HEK293 (cell line): Measurements from ENCODE around the gene WAPL.

Source experiments
- MYNN ChIP-seq: fragments of 450-650 bp; formaldehyde crosslinking; IDR thresholded peaks from 2 replicates; pipeline ENCODE4 v1.5.1; 2016; ENCODE audit warnings: missing biosample characterization, missing genetic modification characterization, borderline replicate concordance
- ZBTB8A ChIP-seq: fragments of 450-650 bp; formaldehyde crosslinking; IDR thresholded peaks from 2 replicates; pipeline ENCODE4 v1.5.1; 2016; ENCODE audit warnings: missing biosample characterization, missing genetic modification characterization
- ZFP37 ChIP-seq: fragments of 450-650 bp; formaldehyde crosslinking; IDR thresholded peaks from 2 replicates; pipeline ENCODE4 v1.5.1; 2016; ENCODE audit warnings: missing biosample characterization, missing genetic modification characterization
- ZNF140 ChIP-seq: fragments of 450-650 bp; formaldehyde crosslinking; IDR thresholded peaks from 2 replicates; pipeline ENCODE4 v1.5.1; 2016; ENCODE audit warnings: missing biosample characterization, missing genetic modification characterization
- ZNF175 ChIP-seq: fragments of 450-650 bp; formaldehyde crosslinking; IDR thresholded peaks from 2 replicates; pipeline ENCODE4 v1.5.1; 2016; ENCODE audit warnings: missing biosample characterization, missing genetic modification characterization
- ZNF24 ChIP-seq: fragments of 450-650 bp; formaldehyde crosslinking; IDR thresholded peaks from 2 replicates; pipeline ENCODE4 v1.5.1; 2016; ENCODE audit warnings: missing biosample characterization, missing genetic modification characterization
- ZNF311 ChIP-seq: fragments of 450-650 bp; formaldehyde crosslinking; IDR thresholded peaks from 2 replicates; pipeline ENCODE4 v1.5.1; 2017; ENCODE audit warnings: missing biosample characterization, missing genetic modification characterization, borderline replicate concordance
- TF ChIP-seq, protein P1 (sequence below): fragments of 450-650 bp; formaldehyde crosslinking; IDR thresholded peaks from 2 replicates; pipeline ENCODE4 v1.5.1; 2016; ENCODE audit warnings: missing biosample characterization, missing genetic modification characterization, borderline replicate concordance
- TF ChIP-seq, protein P2 (sequence below): fragments of 450-650 bp; formaldehyde crosslinking; optimal IDR thresholded peaks from 2 replicates; pipeline ENCODE3; 2016; ENCODE audit warnings: missing biosample characterization, mild to moderate bottlenecking, missing genetic modification characterization
- TF ChIP-seq, protein P3 (sequence below): fragments of 450-650 bp; formaldehyde crosslinking; IDR thresholded peaks from 2 replicates; pipeline ENCODE4 v1.5.1; 2016; ENCODE audit warnings: missing biosample characterization, missing genetic modification characterization
- TF ChIP-seq, protein P4 (sequence below): fragments of 450-650 bp; formaldehyde crosslinking; IDR thresholded peaks from 2 replicates; pipeline ENCODE4 v1.5.1; 2016; ENCODE audit warnings: missing biosample characterization, missing genetic modification characterization
- TF ChIP-seq, protein P5 (sequence below): fragments of 450-650 bp; formaldehyde crosslinking; IDR thresholded peaks from 2 replicates; pipeline ENCODE4 v1.5.1; 2016; ENCODE audit warnings: missing biosample characterization, missing genetic modification characterization
- TF ChIP-seq, protein P6 (sequence below): fragments of 450-650 bp; formaldehyde crosslinking; IDR thresholded peaks from 2 replicates; pipeline ENCODE4 v1.5.1; 2016; ENCODE audit warnings: missing biosample characterization, missing genetic modification characterization

DNA sequence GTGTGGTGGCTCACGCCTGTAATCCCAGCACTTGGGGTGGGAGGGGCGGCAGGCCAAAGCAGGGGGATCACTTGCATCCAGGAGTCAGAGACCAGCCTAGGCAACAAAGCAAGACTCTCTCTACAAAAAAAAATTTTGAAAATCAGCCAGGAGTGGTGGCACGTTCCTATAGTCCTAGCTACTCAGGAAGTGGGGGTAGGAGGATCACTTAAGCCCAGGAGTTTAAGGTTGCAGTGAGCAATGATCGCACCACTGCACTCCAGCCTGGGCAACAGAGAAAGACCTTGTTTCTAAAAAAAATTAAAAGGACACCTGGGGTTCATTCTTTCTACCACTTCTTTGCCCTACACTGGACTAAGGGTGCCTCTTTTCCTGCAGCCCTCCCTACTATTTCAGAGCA is 15.1 kb downstream of the WAPL start:
- TF ChIP-seq, protein P1, sequence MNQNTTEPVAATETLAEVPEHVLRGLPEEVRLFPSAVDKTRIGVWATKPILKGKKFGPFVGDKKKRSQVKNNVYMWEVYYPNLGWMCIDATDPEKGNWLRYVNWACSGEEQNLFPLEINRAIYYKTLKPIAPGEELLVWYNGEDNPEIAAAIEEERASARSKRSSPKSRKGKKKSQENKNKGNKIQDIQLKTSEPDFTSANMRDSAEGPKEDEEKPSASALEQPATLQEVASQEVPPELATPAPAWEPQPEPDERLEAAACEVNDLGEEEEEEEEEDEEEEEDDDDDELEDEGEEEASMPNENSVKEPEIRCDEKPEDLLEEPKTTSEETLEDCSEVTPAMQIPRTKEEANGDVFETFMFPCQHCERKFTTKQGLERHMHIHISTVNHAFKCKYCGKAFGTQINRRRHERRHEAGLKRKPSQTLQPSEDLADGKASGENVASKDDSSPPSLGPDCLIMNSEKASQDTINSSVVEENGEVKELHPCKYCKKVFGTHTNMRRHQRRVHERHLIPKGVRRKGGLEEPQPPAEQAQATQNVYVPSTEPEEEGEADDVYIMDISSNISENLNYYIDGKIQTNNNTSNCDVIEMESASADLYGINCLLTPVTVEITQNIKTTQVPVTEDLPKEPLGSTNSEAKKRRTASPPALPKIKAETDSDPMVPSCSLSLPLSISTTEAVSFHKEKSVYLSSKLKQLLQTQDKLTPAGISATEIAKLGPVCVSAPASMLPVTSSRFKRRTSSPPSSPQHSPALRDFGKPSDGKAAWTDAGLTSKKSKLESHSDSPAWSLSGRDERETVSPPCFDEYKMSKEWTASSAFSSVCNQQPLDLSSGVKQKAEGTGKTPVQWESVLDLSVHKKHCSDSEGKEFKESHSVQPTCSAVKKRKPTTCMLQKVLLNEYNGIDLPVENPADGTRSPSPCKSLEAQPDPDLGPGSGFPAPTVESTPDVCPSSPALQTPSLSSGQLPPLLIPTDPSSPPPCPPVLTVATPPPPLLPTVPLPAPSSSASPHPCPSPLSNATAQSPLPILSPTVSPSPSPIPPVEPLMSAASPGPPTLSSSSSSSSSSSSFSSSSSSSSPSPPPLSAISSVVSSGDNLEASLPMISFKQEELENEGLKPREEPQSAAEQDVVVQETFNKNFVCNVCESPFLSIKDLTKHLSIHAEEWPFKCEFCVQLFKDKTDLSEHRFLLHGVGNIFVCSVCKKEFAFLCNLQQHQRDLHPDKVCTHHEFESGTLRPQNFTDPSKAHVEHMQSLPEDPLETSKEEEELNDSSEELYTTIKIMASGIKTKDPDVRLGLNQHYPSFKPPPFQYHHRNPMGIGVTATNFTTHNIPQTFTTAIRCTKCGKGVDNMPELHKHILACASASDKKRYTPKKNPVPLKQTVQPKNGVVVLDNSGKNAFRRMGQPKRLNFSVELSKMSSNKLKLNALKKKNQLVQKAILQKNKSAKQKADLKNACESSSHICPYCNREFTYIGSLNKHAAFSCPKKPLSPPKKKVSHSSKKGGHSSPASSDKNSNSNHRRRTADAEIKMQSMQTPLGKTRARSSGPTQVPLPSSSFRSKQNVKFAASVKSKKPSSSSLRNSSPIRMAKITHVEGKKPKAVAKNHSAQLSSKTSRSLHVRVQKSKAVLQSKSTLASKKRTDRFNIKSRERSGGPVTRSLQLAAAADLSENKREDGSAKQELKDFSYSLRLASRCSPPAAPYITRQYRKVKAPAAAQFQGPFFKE (tag by site-specific recombination) = no peak
- TF ChIP-seq, protein P2, sequence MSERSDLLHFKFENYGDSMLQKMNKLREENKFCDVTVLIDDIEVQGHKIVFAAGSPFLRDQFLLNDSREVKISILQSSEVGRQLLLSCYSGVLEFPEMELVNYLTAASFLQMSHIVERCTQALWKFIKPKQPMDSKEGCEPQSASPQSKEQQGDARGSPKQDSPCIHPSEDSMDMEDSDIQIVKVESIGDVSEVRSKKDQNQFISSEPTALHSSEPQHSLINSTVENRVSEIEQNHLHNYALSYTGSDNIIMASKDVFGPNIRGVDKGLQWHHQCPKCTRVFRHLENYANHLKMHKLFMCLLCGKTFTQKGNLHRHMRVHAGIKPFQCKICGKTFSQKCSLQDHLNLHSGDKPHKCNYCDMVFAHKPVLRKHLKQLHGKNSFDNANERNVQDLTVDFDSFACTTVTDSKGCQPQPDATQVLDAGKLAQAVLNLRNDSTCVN = no peak
- TF ChIP-seq MYNN (tag by site-specific recombination) = no peak
- TF ChIP-seq, protein P3, sequence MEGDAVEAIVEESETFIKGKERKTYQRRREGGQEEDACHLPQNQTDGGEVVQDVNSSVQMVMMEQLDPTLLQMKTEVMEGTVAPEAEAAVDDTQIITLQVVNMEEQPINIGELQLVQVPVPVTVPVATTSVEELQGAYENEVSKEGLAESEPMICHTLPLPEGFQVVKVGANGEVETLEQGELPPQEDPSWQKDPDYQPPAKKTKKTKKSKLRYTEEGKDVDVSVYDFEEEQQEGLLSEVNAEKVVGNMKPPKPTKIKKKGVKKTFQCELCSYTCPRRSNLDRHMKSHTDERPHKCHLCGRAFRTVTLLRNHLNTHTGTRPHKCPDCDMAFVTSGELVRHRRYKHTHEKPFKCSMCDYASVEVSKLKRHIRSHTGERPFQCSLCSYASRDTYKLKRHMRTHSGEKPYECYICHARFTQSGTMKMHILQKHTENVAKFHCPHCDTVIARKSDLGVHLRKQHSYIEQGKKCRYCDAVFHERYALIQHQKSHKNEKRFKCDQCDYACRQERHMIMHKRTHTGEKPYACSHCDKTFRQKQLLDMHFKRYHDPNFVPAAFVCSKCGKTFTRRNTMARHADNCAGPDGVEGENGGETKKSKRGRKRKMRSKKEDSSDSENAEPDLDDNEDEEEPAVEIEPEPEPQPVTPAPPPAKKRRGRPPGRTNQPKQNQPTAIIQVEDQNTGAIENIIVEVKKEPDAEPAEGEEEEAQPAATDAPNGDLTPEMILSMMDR (tag by site-specific recombination) = no peak
- TF ChIP-seq ZNF24 = no peak
- no peak for TF ChIP-seq ZBTB8A
- no peak for TF ChIP-seq ZNF140 (tag by site-specific recombination)
- no peak for TF ChIP-seq ZNF311
- TF ChIP-seq, protein P4, sequence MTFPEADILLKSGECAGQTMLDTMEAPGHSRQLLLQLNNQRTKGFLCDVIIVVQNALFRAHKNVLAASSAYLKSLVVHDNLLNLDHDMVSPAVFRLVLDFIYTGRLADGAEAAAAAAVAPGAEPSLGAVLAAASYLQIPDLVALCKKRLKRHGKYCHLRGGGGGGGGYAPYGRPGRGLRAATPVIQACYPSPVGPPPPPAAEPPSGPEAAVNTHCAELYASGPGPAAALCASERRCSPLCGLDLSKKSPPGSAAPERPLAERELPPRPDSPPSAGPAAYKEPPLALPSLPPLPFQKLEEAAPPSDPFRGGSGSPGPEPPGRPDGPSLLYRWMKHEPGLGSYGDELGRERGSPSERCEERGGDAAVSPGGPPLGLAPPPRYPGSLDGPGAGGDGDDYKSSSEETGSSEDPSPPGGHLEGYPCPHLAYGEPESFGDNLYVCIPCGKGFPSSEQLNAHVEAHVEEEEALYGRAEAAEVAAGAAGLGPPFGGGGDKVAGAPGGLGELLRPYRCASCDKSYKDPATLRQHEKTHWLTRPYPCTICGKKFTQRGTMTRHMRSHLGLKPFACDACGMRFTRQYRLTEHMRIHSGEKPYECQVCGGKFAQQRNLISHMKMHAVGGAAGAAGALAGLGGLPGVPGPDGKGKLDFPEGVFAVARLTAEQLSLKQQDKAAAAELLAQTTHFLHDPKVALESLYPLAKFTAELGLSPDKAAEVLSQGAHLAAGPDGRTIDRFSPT (tag by site-specific recombination) = no peak
- TF ChIP-seq, protein P5, sequence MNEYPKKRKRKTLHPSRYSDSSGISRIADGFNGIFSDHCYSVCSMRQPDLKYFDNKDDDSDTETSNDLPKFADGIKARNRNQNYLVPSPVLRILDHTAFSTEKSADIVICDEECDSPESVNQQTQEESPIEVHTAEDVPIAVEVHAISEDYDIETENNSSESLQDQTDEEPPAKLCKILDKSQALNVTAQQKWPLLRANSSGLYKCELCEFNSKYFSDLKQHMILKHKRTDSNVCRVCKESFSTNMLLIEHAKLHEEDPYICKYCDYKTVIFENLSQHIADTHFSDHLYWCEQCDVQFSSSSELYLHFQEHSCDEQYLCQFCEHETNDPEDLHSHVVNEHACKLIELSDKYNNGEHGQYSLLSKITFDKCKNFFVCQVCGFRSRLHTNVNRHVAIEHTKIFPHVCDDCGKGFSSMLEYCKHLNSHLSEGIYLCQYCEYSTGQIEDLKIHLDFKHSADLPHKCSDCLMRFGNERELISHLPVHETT (tag by site-specific recombination) = no peak
- TF ChIP-seq, protein P6, sequence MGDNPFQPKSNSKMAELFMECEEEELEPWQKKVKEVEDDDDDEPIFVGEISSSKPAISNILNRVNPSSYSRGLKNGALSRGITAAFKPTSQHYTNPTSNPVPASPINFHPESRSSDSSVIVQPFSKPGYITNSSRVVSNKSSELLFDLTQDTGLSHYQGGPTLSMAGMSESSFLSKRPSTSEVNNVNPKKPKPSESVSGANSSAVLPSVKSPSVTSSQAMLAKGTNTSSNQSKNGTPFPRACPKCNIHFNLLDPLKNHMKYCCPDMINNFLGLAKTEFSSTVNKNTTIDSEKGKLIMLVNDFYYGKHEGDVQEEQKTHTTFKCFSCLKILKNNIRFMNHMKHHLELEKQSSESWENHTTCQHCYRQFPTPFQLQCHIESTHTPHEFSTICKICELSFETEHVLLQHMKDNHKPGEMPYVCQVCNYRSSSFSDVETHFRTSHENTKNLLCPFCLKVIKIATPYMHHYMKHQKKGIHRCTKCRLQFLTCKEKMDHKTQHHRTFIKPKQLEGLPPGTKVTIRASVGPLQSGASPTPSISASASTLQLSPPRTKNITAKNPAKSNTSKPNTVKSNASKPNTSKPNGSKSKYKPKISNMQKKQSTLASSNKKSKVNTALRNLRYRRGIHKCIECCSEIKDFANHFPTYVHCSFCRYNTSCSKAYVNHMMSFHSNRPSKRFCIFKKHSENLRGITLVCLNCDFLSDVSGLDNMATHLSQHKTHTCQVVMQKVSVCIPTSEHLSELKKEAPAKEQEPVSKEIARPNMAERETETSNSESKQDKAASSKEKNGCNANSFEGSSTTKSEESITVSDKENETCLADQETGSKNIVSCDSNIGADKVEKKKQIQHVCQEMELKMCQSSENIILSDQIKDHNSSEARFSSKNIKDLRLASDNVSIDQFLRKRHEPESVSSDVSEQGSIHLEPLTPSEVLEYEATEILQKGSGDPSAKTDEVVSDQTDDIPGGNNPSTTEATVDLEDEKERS (tag by site-specific recombination) = no peak
- TF ChIP-seq ZFP37 (tag by site-specific recombination) = no peak
- TF ChIP-seq ZNF175 (tag by site-specific recombination) = no peak
